Brain microvascular endothelial cell (primary cell): ENCODE results near the gene AGBL3.

Experiments
- DNase-seq: peaks from one replicate; pipeline ENCODE4 v3.0.0-alpha.2; 2020
- H3K27ac ChIP-seq: fragments of 250-450 bp; sonication (Bioruptor Pico); 2 replicates; pipeline ENCODE4 v1.5.1; 2020; ENCODE audit warnings: mild to moderate bottlenecking, moderate library complexity
- H3K27me3 ChIP-seq: fragments of 250-450 bp; sonication (Bioruptor Pico); replicated peaks from 2 replicates; pipeline ENCODE4 v1.5.1; 2020; ENCODE audit warnings: mild to moderate bottlenecking
- H3K36me3 ChIP-seq: fragments of 250-450 bp; sonication (Bioruptor Pico); replicated peaks from 2 replicates; pipeline ENCODE4 v1.5.1; 2020; ENCODE audit warnings: mild to moderate bottlenecking
- H3K4me3 ChIP-seq: 2 replicates; pipeline ENCODE4 v1.5.1; 2011; ENCODE audit warnings: low read depth, mild to moderate bottlenecking, control low read depth, low read length, moderate library complexity
- CTCF ChIP-seq: IDR thresholded peaks from 2 replicates; pipeline ENCODE4 v1.5.1; 2011; ENCODE audit warnings: low read depth, mild to moderate bottlenecking, moderate library complexity, low read length, control low read depth, inconsistent platforms; ENCODE audit errors: missing control alignments
- in situ Hi-C: cut with HindIII; loops from 2 replicates; pipeline ENCODE4 v1.10.0; 2017; ENCODE audit warnings: low sequenced_read_pairs, low pct_ligation_motif_present

AGBL3 gene

GRCh38 chr7:134941185-134941900 is 45.0 kb upstream of the AGBL3 start:
- Histone ChIP-seq H3K4me3 (no peak overlapping the region), H3K27me3 (no peaks in the 10 kb centered on the region), H3K36me3 (peaks cover 58% of the 10 kb centered on the region), H3K27ac (peak overlapping the region; percentile 55)
- in situ Hi-C loops: no loop called here
- no peak for TF ChIP-seq CTCF
- DNase-seq: peak; percentile 89

- Histone ChIP-seq H3K27ac (peak overlapping the region; percentile 55), H3K36me3 (peaks cover 62% of the 10 kb centered on the region)
- in situ Hi-C loops: no loop called here
These were observed 44.4 kb upstream of the AGBL3 start for GRCh38 chr7:134941952-134942351.

GRCh38 chr7:134942690-134943466 is 43.4 kb upstream of the AGBL3 start:
- DNase-seq: no peak
- TF ChIP-seq CTCF: no peak
- in situ Hi-C loops: no loop called here
- no peaks in the 10 kb centered on the region for H3K27me3 ChIP-seq
- H3K36me3 ChIP-seq: peaks cover 65% of the 10 kb centered on the region
- H3K27ac ChIP-seq: no peak overlapping the region
- no peak overlapping the region for H3K4me3 ChIP-seq

More at GRCh38 chr7:134941952-134942351, 44.4 kb upstream of the AGBL3 start:
- Histone ChIP-seq H3K27me3 (no peaks in the 10 kb centered on the region), H3K4me3 (no peak overlapping the region)
- no peak for TF ChIP-seq CTCF
- no peak for DNase-seq

- TF ChIP-seq CTCF: peak; percentile 32
- in situ Hi-C loops: no loop called here
- no peaks in the 10 kb centered on the region for H3K27me3 ChIP-seq
- H3K4me3 ChIP-seq: no peak overlapping the region
- no peak overlapping the region for H3K27ac ChIP-seq
- DNase-seq: no peak
- peaks cover 62% of the 10 kb centered on the region for H3K36me3 ChIP-seq
These were observed 42.4 kb upstream of the AGBL3 start for GRCh38 chr7:134943785-134944400.

GRCh38 chr7:134945691-134946090 is 40.6 kb upstream of the AGBL3 start:
- Histone ChIP-seq H3K27ac (no peak overlapping the region), H3K4me3 (no peak overlapping the region), H3K27me3 (no peaks in the 10 kb centered on the region), H3K36me3 (peaks cover 70% of the 10 kb centered on the region)
- in situ Hi-C loops: no loop called here
- no peak for DNase-seq
- no peak for TF ChIP-seq CTCF
